Activated CD4-positive, alpha-beta T cell treated with anti-CD3 and anti-CD28 coated beads for 36 hours (primary cell): ENCODE measurements around the gene SF3A1. TPM values are rescaled to one million over a fixed set of nuclear protein-coding genes. Genes with fewer than 3 reads are reported as not detected.
A peak's percentile ranks its signal among the peaks of the same experiment; 100 is the strongest.

Experiments used
- ATAC-seq: fragments of 200-7000 bp; cut with Tn5 transposase; one replicate; pipeline ENCODE4 v1.10.0; 2021; ENCODE audit warnings: mild to moderate bottlenecking, moderate library complexity
- CTCF ChIA-PET: fragments of 350-600 bp; sonication (Branson Sonifier 250); formaldehyde crosslinking; loops from one replicate; lab custom pipeline; 2021; ENCODE audit warnings: antibody characterized with exemption; lab: Charles Lee
- POLR2A ChIA-PET: fragments of 350-600 bp; sonication (Branson Sonifier 250); formaldehyde crosslinking; loops from one replicate; lab custom pipeline; 2021; ENCODE audit warnings: antibody characterized with exemption, inconsistent platforms; lab: Charles Lee
- DNase-seq: peaks from one replicate; pipeline ENCODE4 v3.0.0-alpha.2; 2020
- H3K27ac Mint-ChIP-seq: one replicate; pipeline ENCODE4 v1.8.0; 2021; ENCODE audit warnings: mixed read lengths
- H3K27me3 Mint-ChIP-seq: one replicate; pipeline ENCODE4 v1.8.0; 2021; ENCODE audit warnings: mixed read lengths
- H3K36me3 Mint-ChIP-seq: one replicate; pipeline ENCODE4 v1.8.0; 2021; ENCODE audit warnings: low read depth, mixed read lengths
- H3K4me1 Mint-ChIP-seq: one replicate; pipeline ENCODE4 v1.8.0; 2021; ENCODE audit warnings: mixed read lengths
- H3K4me3 Mint-ChIP-seq: one replicate; pipeline ENCODE4 v1.8.0; 2021; ENCODE audit warnings: mild to moderate bottlenecking, moderate library complexity, mixed read lengths
- H3K9me3 Mint-ChIP-seq: one replicate; pipeline ENCODE4 v1.8.0; 2021; ENCODE audit warnings: low read depth, mixed read lengths
- intact Hi-C, 2 experiments: fragments of 100-400 bp; cut with DNase I in 1 of 2; cut with micrococcal nuclease in 1 of 2; formaldehyde crosslinking; loops; one replicate each; pipeline versions ENCODE4 v1.14.2 to v1.15.1; 2022 to 2024; cut with DNase I, micrococcal nuclease
- total RNA-seq, 2 experiments: library from RNA; stranded (reverse); gene quantifications; one replicate each; pipeline ENCODE4 v1.2.3, GENCODE V29; 2021

The SF3A1 gene
- total RNA-seq, 2 experiments from 2014 or later = 254 to 499 TPM

- POLR2A ChIA-PET = interaction anchor here (0.6 to 0.7 kb wide), 2 partner anchors 29 to 922 kb away, joined by 3 to 5 read pairs; partner anchors contain the start of genes CCDC157 and SF3A1
- Mint-ChIP-seq H3K36me3 (no peaks in the 10 kb centered on the region), H3K27ac (no peak overlapping the region), H3K9me3 (no peaks in the 10 kb centered on the region), H3K27me3 (no peaks in the 10 kb centered on the region), H3K4me3 (peak overlapping the region; percentile 73), H3K4me1 (peaks cover 4% of the 10 kb centered on the region)
- ATAC-seq (no peak), DNase-seq (no peak)
- CTCF ChIA-PET = interaction anchor here (0.5 to 11.8 kb wide), 11 partner anchors 11 to 388 kb away, joined by 3 to 202 read pairs (median 3); partner anchors contain the start of genes CASTOR1, CCDC157, SEC14L2 and SF3A1
- intact Hi-C loops = loop anchor here in 1 of 2 experiments (5.0 kb wide), 2 partner anchors 39 to 59 kb away; partner anchors contain the start of gene TBC1D10A
Observed at GRCh38 chr22:30385942-30386341, 29.2 kb upstream of the SF3A1 start.

- Mint-ChIP-seq H3K4me3 (no peak overlapping the region), H3K27ac (no peak overlapping the region), H3K9me3 (no peaks in the 10 kb centered on the region), H3K36me3 (no peaks in the 10 kb centered on the region), H3K27me3 (no peaks in the 10 kb centered on the region), H3K4me1 (peaks cover 4% of the 10 kb centered on the region)
- ChIA-PET CTCF (interaction anchor here (0.6 to 11.8 kb wide), 2 partner anchors 8 to 93 kb away, joined by 3 to 202 read pairs; partner anchors contain the start of gene CASTOR1), POLR2A (no interaction called here)
- ATAC-seq (no peak), DNase-seq (no peak)
- intact Hi-C loops = no loop called here
Observed at GRCh38 chr22:30383061-30383460, 26.4 kb upstream of the SF3A1 start.

DNA sequence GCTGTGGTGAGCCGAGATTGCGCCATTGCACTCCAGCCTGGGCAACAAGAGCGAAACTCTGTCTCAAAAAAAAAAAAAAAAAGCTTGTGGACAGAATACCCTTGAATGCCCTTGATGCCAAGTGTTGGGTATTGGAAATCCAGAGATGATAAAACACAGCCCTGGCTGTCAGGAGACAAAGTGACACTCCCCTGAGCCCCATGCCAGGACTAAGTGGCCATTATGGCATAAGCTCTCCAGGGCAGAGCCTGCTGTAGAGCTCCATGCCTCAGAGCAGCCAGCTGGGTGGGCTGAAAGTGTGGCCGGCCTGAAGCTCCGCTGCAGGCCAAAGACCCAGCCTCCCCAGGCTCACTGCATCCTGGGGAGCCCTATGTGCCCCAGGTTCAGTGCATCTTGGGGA is 25.6 kb upstream of the SF3A1 start:
- intact Hi-C loops = no loop called here
- Mint-ChIP-seq H3K36me3 (no peaks in the 10 kb centered on the region), H3K27ac (no peak overlapping the region), H3K4me3 (no peak overlapping the region), H3K4me1 (peaks cover under 1% of the 10 kb centered on the region), H3K27me3 (no peaks in the 10 kb centered on the region), H3K9me3 (no peaks in the 10 kb centered on the region)
- no peak for DNase-seq
- ATAC-seq = no peak
- POLR2A ChIA-PET = no interaction called here
- CTCF ChIA-PET = interaction anchor here (0.5 to 11.8 kb wide), 5 partner anchors 9 to 309 kb away, joined by 3 to 202 read pairs (median 3); partner anchors contain the start of gene CASTOR1

GRCh38 chr22:30381264-30381663 is 24.6 kb upstream of the SF3A1 start:
- Mint-ChIP-seq H3K4me3 (no peak overlapping the region), H3K36me3 (no peaks in the 10 kb centered on the region), H3K27ac (no peak overlapping the region), H3K4me1 (no peaks in the 10 kb centered on the region), H3K27me3 (no peaks in the 10 kb centered on the region), H3K9me3 (no peaks in the 10 kb centered on the region)
- CTCF ChIA-PET = interaction anchor here (0.5 to 1.4 kb wide), 8 partner anchors 9 to 274 kb away, joined by 3 to 6 read pairs (median 3); no protein-coding TSS in a partner anchor
- DNase-seq = peak; percentile 67
- intact Hi-C loops = no loop called here
- POLR2A ChIA-PET = interaction anchor here (1.4 kb wide), 1 partner anchor 93 kb away, joined by 5 read pairs; no protein-coding TSS in a partner anchor
- ATAC-seq = peak; percentile 84

DNA sequence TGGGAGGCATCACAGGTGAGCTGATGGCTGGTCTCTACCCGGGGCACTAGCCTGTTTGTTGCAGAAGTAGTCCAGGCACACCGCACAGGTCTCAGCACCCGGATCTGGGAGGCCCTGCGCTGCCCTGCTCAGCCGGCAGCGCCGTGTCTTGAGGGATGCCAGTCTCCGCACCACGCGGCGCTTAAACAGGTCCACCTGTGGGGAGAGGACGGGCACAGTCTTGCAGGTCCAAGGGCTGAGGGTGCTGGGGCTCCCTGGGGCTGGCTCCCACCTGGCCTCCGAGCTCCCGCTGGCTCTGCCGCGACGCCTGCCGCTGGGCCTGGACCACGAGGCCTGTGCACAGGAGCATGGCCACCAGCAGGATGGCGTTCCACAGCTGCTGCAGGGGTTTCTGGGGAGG is 23.3 kb upstream of the SF3A1 start:
- no peak overlapping the region for H3K4me3 Mint-ChIP-seq
- CTCF ChIA-PET = interaction anchor here (0.5 to 1.0 kb wide), 3 partner anchors 11 to 768 kb away, joined by 3 to 4 read pairs (median 3); no protein-coding TSS in a partner anchor
- DNase-seq (no peak), ATAC-seq (no peak)
- intact Hi-C loops = no loop called here
- POLR2A ChIA-PET = no interaction called here
- H3K9me3 Mint-ChIP-seq = no peaks in the 10 kb centered on the region
- H3K27ac Mint-ChIP-seq = no peak overlapping the region
- no peaks in the 10 kb centered on the region for H3K36me3 Mint-ChIP-seq
- H3K4me1 Mint-ChIP-seq = no peaks in the 10 kb centered on the region
- H3K27me3 Mint-ChIP-seq = no peaks in the 10 kb centered on the region

DNA sequence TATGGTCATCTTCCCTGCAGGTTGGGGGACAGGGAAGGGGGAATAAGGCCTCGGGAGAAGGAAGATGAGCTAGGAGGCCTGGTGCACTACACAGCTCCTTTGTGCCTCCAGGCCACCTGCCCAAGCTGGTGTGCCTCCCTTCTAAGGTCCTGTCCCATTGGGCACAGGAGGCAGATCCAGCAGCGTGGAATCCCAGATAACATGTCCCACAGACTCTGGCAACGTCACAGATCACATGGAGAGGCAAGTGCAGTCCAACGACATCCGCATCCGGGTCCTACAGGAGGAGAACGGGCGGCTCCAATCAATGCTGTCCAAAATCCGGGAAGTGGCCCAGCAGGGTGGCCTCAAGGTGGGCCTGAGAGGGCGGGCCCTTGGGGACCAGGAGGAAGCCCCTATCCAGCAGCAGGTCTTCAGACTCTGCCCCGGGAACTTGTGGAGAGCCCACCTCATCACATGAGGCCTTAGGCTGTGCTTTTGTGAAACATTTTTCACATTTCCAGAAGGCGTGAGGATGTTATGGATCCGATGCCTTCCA is 18.7 kb upstream of the SF3A1 start:
- intact Hi-C loops = no loop called here
- Mint-ChIP-seq H3K36me3 (no peaks in the 10 kb centered on the region), H3K9me3 (no peaks in the 10 kb centered on the region), H3K4me1 (no peaks in the 10 kb centered on the region), H3K4me3 (no peak overlapping the region), H3K27me3 (no peaks in the 10 kb centered on the region), H3K27ac (no peak overlapping the region)
- POLR2A ChIA-PET = no interaction called here
- DNase-seq (no peak), ATAC-seq (no peak)
- CTCF ChIA-PET = interaction anchor here (0.6 to 0.7 kb wide), 2 partner anchors 13 to 88 kb away, joined by 3 read pairs; no protein-coding TSS in a partner anchor

DNA sequence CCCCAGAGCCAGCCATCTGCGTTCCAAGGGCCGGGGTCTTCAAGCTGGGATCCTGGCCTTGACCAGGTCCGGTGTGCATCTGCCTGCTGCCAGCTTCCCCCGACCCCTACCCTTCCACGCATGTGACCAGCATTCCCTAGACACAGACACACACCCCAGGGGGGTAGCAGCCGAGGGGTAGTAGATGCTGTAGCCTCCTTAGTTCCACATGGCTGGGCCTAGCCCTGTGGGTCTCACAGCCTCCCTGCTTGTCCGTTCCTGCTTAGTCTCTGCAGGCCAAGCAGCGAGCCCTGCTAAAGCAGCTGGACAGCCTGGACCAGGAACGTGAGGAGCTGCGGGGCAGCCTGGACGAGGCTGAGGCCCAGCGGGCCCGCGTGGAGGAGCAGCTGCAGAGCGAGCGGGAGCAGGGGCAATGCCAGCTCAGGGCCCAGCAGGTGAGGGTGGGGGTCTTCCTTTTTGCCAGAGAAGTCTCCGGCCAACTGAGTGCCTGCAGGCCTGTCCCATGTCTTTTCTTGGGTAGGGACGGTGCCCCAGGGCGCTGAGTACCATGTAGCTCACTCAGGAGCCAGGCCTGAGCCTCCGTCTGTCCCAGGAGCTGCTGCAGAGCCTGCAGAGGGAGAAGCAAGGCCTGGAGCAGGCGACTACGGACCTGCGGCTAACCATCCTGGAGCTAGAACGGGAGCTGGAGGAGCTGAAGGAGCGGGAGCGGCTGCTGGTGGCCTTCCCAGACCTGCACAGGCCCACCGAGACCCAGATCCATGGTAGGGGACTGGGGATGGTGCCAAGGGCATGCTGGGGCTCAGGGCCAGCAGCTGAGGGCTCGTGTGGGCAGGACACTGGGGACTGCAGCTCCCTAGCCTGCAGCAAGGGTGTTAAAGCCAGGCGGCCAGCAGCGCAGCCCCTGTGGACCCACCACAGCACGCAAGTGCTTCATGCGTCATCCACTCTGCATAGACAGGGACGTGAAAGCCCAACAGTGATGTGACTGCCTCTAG is 16.9 kb upstream of the SF3A1 start:
- Mint-ChIP-seq H3K4me3 (no peak overlapping the region), H3K36me3 (no peaks in the 10 kb centered on the region), H3K9me3 (no peaks in the 10 kb centered on the region), H3K27ac (no peak overlapping the region), H3K27me3 (no peaks in the 10 kb centered on the region), H3K4me1 (no peaks in the 10 kb centered on the region)
- intact Hi-C loops = no loop called here
- no peak for ATAC-seq
- ChIA-PET POLR2A (interaction anchor here (0.6 kb wide), 1 partner anchor 87 kb away, joined by 4 read pairs; no protein-coding TSS in a partner anchor), CTCF (interaction anchor here (0.7 to 1.5 kb wide), 2 partner anchors 8 to 12 kb away, joined by 3 read pairs; no protein-coding TSS in a partner anchor)
- DNase-seq = no peak

DNA sequence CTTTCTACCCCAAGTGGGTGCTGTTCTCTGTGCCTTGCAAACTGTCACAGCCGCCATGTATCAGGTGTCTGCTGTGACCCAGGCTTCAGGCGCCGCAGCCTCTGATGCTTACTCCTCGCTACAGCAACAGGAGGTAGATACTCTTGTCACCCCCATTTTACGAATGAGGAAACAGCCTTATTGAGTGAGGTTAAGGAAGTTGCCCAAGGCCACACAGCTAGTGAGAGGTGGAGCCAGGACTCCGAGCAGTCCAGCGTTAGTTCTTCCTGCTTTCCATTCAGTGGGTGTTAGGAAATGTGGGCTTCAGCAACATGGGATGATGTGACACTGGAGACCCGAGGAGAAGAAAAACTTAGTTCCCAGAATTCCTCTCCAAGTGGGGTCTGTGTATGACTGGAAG is 16.2 kb upstream of the SF3A1 start:
- CTCF ChIA-PET = interaction anchor here (1.5 kb wide), 1 partner anchor 9 kb away, joined by 3 read pairs; no protein-coding TSS in a partner anchor
- no peak overlapping the region for H3K4me3 Mint-ChIP-seq
- no peak for DNase-seq

DNA sequence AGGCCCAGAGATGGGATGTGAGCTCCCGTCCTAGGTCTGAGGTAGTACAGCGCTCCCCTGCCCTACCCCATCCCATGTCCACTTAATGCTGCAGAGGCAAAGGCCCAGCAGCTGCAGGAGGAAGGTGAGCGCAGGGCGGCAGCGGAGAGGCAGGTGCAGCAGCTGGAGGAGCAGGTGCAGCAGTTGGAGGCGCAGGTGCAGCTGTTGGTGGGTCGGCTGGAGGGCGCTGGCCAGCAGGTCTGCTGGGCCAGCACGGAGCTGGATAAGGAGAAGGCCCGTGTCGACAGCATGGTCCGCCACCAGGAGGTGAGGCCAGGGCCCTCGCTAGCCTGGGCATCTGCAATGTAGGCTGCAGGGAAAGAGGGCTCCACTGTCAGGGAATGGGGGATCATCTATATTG is 15.3 kb upstream of the SF3A1 start:
- ChIA-PET POLR2A (no interaction called here), CTCF (interaction anchor here (1.5 kb wide), 1 partner anchor 9 kb away, joined by 3 read pairs; no protein-coding TSS in a partner anchor)
- H3K27me3 Mint-ChIP-seq = no peaks in the 10 kb centered on the region
- intact Hi-C loops = no loop called here
- DNase-seq (no peak), ATAC-seq (no peak)
- H3K9me3 Mint-ChIP-seq = no peaks in the 10 kb centered on the region
- H3K36me3 Mint-ChIP-seq = no peaks in the 10 kb centered on the region
- no peaks in the 10 kb centered on the region for H3K4me1 Mint-ChIP-seq
- no peak overlapping the region for H3K4me3 Mint-ChIP-seq
- H3K27ac Mint-ChIP-seq = no peak overlapping the region

More for the DNA sequence above, 16.2 kb upstream of the SF3A1 start:
- Mint-ChIP-seq H3K27me3 (no peaks in the 10 kb centered on the region), H3K36me3 (no peaks in the 10 kb centered on the region), H3K27ac (no peak overlapping the region), H3K9me3 (no peaks in the 10 kb centered on the region), H3K4me1 (no peaks in the 10 kb centered on the region)
- ATAC-seq = no peak
- intact Hi-C loops = no loop called here
- POLR2A ChIA-PET = no interaction called here

GRCh38 chr22:30371321-30371720 is 14.6 kb upstream of the SF3A1 start:
- no peaks in the 10 kb centered on the region for H3K27me3 Mint-ChIP-seq
- ChIA-PET POLR2A (no interaction called here), CTCF (no interaction called here)
- DNase-seq = no peak
- H3K9me3 Mint-ChIP-seq = no peaks in the 10 kb centered on the region
- no peak overlapping the region for H3K4me3 Mint-ChIP-seq
- no peak for ATAC-seq
- H3K4me1 Mint-ChIP-seq = no peaks in the 10 kb centered on the region
- intact Hi-C loops = no loop called here
- no peaks in the 10 kb centered on the region for H3K36me3 Mint-ChIP-seq
- no peak overlapping the region for H3K27ac Mint-ChIP-seq

GRCh38 chr22:30370641-30371230 is 14.0 kb upstream of the SF3A1 start:
- CTCF ChIA-PET = no interaction called here
- Mint-ChIP-seq H3K9me3 (no peaks in the 10 kb centered on the region), H3K4me3 (no peak overlapping the region), H3K4me1 (no peaks in the 10 kb centered on the region), H3K27me3 (no peaks in the 10 kb centered on the region), H3K27ac (no peak overlapping the region), H3K36me3 (no peaks in the 10 kb centered on the region)
- DNase-seq (no peak), ATAC-seq (no peak)
- intact Hi-C loops = no loop called here
- POLR2A ChIA-PET = no interaction called here
